K562 (cell line): Measurements from ENCODE around the gene RAD54L. TPM values are rescaled to one million over a fixed set of nuclear protein-coding genes. Genes with fewer than 3 reads are reported as not detected.
A peak's percentile ranks its signal among the peaks of the same experiment; 100 is the strongest.

ENCODE experiments used
- ELF4 ChIP-seq: fragments of 450-650 bp; formaldehyde crosslinking; IDR thresholded peaks from 2 replicates; pipeline ENCODE4 v1.4.0; 2022; ENCODE audit warnings: missing genetic modification characterization
- HNRNPLL ChIP-seq: fragments of 200-400 bp; formaldehyde crosslinking; IDR thresholded peaks from 2 replicates; pipeline ENCODE4 v1.6.1; 2017; ENCODE audit warnings: low read length, low read depth, mild to moderate bottlenecking; ENCODE audit not compliant: poor library complexity, severe bottlenecking
- MCM7 ChIP-seq, 2 experiments: fragments of 450-650 bp; IDR thresholded peaks; 2 replicates each; pipeline ENCODE4 v1.6.1; 2016 to 2018
- NFYB ChIP-seq: IDR thresholded peaks from 2 replicates; pipeline ENCODE4 v1.6.1; 2011; ENCODE audit warnings: mild to moderate bottlenecking, moderate library complexity; ENCODE audit not compliant: insufficient read length; ENCODE audit errors: extremely low read depth
- SAP30 ChIP-seq: fragments of 200-600 bp; sonication (generic); IDR thresholded peaks from 2 replicates; pipeline ENCODE4 v1.6.1; 2012; ENCODE audit warnings: borderline replicate concordance, low read depth, mild to moderate bottlenecking, moderate library complexity, low read length, control low read depth, inconsistent platforms; ENCODE audit not compliant: insufficient read depth, poor library complexity, severe bottlenecking
- ZSCAN29 ChIP-seq: fragments of 450-650 bp; IDR thresholded peaks from 2 replicates; pipeline ENCODE4 v1.6.1; 2017
- polyA plus RNA-seq, 8 experiments: library from polyadenylated mRNA; depleted of rRNA in 4 of 8; stranded (reverse) in 5 of 8; unstranded in 3 of 8; fragments of >200 nt; fragmentation: Nextera tagmentation in 2 of 8; fragmentation: Illumina TruSeq in 1 of 8; extraction: Ambion mirVana in 2 of 8; extraction: Trizol in 1 of 8; gene quantifications; 2 replicates each; pipeline versions ENCODE4 v1.2.1 to v1.2.3, GENCODE V29; 2011 to 2014; ENCODE audit warnings: inconsistent platforms in 1 of 8, missing spikeins in 1 of 8
- total RNA-seq, 7 experiments: library from RNA; depleted of rRNA in 6 of 7; stranded (reverse); fragments of >200 nt in 6 of 7; fragmentation: Illumina TruSeq in 2 of 7; extraction: Trizol in 2 of 7; gene quantifications; 2 replicates each; pipeline versions ENCODE4 v1.2.1 to v1.2.3, GENCODE V29; 2011 to 2021; ENCODE audit warnings: low replicate concordance in 1 of 7
- TF ChIP-seq, protein P1 (sequence below): sonication (generic); formaldehyde crosslinking; IDR thresholded peaks from 2 replicates; pipeline ENCODE4 v1.8.0; 2023; ENCODE audit warnings: missing genetic modification reagents, mild to moderate bottlenecking, borderline replicate concordance
- TF ChIP-seq, protein P2 (sequence below): fragments of 200-800 bp; sonication (Bioruptor generic); IDR thresholded peaks from 2 replicates; pipeline ENCODE4 v1.6.1; 2017; ENCODE audit warnings: missing genetic modification characterization, missing compliant biosample characterization
- TF ChIP-seq, protein P3 (sequence below): fragments of 450-650 bp; formaldehyde crosslinking; IDR thresholded peaks from 2 replicates; pipeline ENCODE4 v1.4.0; 2020; ENCODE audit warnings: mild to moderate bottlenecking, mixed read lengths
- TF ChIP-seq, protein P4 (sequence below): sonication (generic); formaldehyde crosslinking; IDR thresholded peaks from 2 replicates; pipeline ENCODE4 v1.8.0; 2022; ENCODE audit warnings: mild to moderate bottlenecking, low read depth, missing genetic modification reagents
- TF ChIP-seq, protein P5 (sequence below), 2 experiments: fragments of 450-650 bp; IDR thresholded peaks; 2 replicates each; pipeline ENCODE4 v1.6.1; 2018; ENCODE audit warnings: mild to moderate bottlenecking in 2 of 2, low read depth in 1 of 2; ENCODE audit not compliant: partially characterized antibody in 2 of 2

The RAD54L gene
- total and polyA plus RNA-seq, 9 of the 15 experiments (the other 6 are each of a cell fraction or from before 2014, with no cell fraction given): 17.9 to 92.3 (median 37.5) TPM

DNA sequence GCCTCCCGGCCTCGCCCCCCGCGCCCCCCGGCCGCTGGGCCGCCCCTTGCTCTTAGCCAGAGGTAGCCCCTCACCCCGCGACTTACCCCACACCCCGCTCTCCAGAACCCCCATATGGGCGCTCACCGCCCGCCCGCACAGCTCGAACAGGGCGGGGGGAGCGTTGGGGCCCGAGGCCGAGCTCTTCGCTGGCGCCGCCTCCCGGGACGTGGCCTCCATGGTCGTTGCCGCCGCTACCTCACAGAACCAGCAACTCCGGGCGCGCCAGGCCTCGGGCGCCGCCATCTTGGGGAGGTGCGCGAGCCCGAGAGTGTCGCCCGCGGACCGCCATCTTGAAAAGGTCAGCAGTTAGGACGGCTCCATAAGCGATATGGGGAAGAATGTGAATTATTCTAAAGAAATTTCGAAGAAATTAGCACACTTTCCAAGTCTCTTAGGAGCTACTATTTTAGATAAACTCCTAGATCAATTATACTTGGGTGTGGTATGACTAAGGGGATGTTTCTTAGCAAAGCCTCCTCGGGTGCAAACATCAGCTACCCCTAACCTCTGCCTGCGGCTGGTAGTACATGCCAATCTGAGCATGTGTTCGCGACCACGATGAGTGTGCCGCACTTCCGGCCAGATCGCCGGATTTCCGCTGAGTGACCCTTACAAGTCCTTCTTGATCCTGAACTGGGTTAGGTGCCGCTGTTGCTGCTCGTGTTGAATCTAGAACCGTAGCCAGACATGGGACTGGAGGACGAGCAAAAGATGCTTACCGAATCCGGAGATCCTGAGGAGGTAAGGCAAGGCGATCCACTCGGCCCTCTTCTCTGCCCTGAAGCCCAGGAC, 55.7 kb downstream of the RAD54L start, which contains the start of the genes LRRC41 and UQCRH (continued):
- TF ChIP-seq, protein P1, sequence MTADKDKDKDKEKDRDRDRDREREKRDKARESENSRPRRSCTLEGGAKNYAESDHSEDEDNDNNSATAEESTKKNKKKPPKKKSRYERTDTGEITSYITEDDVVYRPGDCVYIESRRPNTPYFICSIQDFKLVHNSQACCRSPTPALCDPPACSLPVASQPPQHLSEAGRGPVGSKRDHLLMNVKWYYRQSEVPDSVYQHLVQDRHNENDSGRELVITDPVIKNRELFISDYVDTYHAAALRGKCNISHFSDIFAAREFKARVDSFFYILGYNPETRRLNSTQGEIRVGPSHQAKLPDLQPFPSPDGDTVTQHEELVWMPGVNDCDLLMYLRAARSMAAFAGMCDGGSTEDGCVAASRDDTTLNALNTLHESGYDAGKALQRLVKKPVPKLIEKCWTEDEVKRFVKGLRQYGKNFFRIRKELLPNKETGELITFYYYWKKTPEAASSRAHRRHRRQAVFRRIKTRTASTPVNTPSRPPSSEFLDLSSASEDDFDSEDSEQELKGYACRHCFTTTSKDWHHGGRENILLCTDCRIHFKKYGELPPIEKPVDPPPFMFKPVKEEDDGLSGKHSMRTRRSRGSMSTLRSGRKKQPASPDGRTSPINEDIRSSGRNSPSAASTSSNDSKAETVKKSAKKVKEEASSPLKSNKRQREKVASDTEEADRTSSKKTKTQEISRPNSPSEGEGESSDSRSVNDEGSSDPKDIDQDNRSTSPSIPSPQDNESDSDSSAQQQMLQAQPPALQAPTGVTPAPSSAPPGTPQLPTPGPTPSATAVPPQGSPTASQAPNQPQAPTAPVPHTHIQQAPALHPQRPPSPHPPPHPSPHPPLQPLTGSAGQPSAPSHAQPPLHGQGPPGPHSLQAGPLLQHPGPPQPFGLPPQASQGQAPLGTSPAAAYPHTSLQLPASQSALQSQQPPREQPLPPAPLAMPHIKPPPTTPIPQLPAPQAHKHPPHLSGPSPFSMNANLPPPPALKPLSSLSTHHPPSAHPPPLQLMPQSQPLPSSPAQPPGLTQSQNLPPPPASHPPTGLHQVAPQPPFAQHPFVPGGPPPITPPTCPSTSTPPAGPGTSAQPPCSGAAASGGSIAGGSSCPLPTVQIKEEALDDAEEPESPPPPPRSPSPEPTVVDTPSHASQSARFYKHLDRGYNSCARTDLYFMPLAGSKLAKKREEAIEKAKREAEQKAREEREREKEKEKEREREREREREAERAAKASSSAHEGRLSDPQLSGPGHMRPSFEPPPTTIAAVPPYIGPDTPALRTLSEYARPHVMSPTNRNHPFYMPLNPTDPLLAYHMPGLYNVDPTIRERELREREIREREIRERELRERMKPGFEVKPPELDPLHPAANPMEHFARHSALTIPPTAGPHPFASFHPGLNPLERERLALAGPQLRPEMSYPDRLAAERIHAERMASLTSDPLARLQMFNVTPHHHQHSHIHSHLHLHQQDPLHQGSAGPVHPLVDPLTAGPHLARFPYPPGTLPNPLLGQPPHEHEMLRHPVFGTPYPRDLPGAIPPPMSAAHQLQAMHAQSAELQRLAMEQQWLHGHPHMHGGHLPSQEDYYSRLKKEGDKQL (CRISPR knock-in tag): 0 out of 2 replicates have a peak, but pooled peaks have one; percentile 47
- TF ChIP-seq HNRNPLL (no peak), ELF4 (CRISPR knock-in tag) (no peak), ZSCAN29 (no peak; the same call in 1 of the 2 replicates), MCM7 (IDR thresholded peaks at IDR 0.05) (no peak), SAP30 (peak; percentile 88), NFYB (no peak)
- TF ChIP-seq, protein P2, sequence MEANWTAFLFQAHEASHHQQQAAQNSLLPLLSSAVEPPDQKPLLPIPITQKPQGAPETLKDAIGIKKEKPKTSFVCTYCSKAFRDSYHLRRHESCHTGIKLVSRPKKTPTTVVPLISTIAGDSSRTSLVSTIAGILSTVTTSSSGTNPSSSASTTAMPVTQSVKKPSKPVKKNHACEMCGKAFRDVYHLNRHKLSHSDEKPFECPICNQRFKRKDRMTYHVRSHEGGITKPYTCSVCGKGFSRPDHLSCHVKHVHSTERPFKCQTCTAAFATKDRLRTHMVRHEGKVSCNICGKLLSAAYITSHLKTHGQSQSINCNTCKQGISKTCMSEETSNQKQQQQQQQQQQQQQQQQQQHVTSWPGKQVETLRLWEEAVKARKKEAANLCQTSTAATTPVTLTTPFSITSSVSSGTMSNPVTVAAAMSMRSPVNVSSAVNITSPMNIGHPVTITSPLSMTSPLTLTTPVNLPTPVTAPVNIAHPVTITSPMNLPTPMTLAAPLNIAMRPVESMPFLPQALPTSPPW (CRISPR knock-in tag): peak; percentile 99
- TF ChIP-seq, protein P3, sequence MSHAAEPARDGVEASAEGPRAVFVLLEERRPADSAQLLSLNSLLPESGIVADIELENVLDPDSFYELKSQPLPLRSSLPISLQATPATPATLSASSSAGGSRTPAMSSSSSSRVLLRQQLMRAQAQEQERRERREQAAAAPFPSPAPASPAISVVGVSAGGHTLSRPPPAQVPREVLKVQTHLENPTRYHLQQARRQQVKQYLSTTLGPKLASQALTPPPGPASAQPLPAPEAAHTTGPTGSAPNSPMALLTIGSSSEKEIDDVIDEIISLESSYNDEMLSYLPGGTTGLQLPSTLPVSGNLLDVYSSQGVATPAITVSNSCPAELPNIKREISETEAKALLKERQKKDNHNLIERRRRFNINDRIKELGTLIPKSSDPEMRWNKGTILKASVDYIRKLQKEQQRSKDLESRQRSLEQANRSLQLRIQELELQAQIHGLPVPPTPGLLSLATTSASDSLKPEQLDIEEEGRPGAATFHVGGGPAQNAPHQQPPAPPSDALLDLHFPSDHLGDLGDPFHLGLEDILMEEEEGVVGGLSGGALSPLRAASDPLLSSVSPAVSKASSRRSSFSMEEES (CRISPR knock-in tag): no peak
- TF ChIP-seq, protein P4, sequence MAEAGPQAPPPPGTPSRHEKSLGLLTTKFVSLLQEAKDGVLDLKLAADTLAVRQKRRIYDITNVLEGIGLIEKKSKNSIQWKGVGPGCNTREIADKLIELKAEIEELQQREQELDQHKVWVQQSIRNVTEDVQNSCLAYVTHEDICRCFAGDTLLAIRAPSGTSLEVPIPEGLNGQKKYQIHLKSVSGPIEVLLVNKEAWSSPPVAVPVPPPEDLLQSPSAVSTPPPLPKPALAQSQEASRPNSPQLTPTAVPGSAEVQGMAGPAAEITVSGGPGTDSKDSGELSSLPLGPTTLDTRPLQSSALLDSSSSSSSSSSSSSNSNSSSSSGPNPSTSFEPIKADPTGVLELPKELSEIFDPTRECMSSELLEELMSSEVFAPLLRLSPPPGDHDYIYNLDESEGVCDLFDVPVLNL (CRISPR knock-in tag): no peak
- TF ChIP-seq, protein P5, sequence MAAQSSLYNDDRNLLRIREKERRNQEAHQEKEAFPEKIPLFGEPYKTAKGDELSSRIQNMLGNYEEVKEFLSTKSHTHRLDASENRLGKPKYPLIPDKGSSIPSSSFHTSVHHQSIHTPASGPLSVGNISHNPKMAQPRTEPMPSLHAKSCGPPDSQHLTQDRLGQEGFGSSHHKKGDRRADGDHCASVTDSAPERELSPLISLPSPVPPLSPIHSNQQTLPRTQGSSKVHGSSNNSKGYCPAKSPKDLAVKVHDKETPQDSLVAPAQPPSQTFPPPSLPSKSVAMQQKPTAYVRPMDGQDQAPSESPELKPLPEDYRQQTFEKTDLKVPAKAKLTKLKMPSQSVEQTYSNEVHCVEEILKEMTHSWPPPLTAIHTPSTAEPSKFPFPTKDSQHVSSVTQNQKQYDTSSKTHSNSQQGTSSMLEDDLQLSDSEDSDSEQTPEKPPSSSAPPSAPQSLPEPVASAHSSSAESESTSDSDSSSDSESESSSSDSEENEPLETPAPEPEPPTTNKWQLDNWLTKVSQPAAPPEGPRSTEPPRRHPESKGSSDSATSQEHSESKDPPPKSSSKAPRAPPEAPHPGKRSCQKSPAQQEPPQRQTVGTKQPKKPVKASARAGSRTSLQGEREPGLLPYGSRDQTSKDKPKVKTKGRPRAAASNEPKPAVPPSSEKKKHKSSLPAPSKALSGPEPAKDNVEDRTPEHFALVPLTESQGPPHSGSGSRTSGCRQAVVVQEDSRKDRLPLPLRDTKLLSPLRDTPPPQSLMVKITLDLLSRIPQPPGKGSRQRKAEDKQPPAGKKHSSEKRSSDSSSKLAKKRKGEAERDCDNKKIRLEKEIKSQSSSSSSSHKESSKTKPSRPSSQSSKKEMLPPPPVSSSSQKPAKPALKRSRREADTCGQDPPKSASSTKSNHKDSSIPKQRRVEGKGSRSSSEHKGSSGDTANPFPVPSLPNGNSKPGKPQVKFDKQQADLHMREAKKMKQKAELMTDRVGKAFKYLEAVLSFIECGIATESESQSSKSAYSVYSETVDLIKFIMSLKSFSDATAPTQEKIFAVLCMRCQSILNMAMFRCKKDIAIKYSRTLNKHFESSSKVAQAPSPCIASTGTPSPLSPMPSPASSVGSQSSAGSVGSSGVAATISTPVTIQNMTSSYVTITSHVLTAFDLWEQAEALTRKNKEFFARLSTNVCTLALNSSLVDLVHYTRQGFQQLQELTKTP (IDR thresholded peaks at IDR 0.05; ENCODE audit: low read depth in 1 of 2, partially characterized antibody in 2 of 2): peak; percentile 63 to 85
